HEK293 (cell line): ENCODE results near the gene SMO.

Source experiments
- CTCF ChIA-PET: fragments of 350-600 bp; formaldehyde crosslinking; extraction: SDS; loops from one replicate; lab custom pipeline; 2021; ENCODE audit warnings: antibody characterized with exemption; lab: Yijun Ruan, JAX
- POLR2A ChIA-PET: fragments of 300-600 bp; formaldehyde crosslinking; extraction: SDS; loops from one replicate; lab custom pipeline; 2020; ENCODE audit warnings: antibody characterized with exemption, inconsistent platforms; lab: Yijun Ruan, JAX
- H3K27ac ChIP-seq: fragments of 200-500 bp; sonication (Bioruptor generic); 2 replicates; pipeline ENCODE4 v1.5.1; 2014; ENCODE audit warnings: low read depth, low read length, control low read depth, inconsistent platforms; ENCODE audit errors: extremely low read depth
- H3K36me3 ChIP-seq, 2 experiments: fragments of 200-500 bp in 1 of 2; sonication (Bioruptor generic) in 1 of 2; 1 replicate in 1 of 2; 2 replicates in 1 of 2; pipeline ENCODE4 v1.5.1; 2014 to 2017; ENCODE audit warnings: inconsistent platforms in 2 of 2, low read length in 2 of 2; ENCODE audit not compliant: control insufficient read depth in 2 of 2, insufficient read depth in 1 of 2
- H3K4me1 ChIP-seq: fragments of 200-500 bp; sonication (Bioruptor generic); 2 replicates; pipeline ENCODE4 v1.5.1; 2014; ENCODE audit warnings: mild to moderate bottlenecking, low read length, inconsistent platforms; ENCODE audit not compliant: control insufficient read depth, insufficient read depth
- H3K4me3 ChIP-seq: 2 replicates; pipeline ENCODE4 v1.5.1; 2011; ENCODE audit warnings: low read depth, mild to moderate bottlenecking, control low read depth, low read length, moderate library complexity
- H3K9me3 ChIP-seq: fragments of 200-500 bp; sonication (Bioruptor generic); 2 replicates; pipeline ENCODE4 v1.5.1; 2014; ENCODE audit warnings: low read depth, low read length, inconsistent platforms; ENCODE audit not compliant: control insufficient read depth, insufficient read depth
- SCRT2 ChIP-seq: fragments of 450-650 bp; formaldehyde crosslinking; IDR thresholded peaks from 2 replicates; pipeline ENCODE4 v1.5.1; 2016; ENCODE audit warnings: missing biosample characterization, missing genetic modification characterization
- SP2 ChIP-seq: fragments of 450-650 bp; formaldehyde crosslinking; IDR thresholded peaks from 2 replicates; pipeline ENCODE4 v1.5.1; 2016; ENCODE audit warnings: missing biosample characterization, missing genetic modification characterization
- YY1 ChIP-seq: fragments of 450-650 bp; formaldehyde crosslinking; IDR thresholded peaks from 2 replicates; pipeline ENCODE4 v1.5.1; 2018; ENCODE audit warnings: missing biosample characterization, missing genetic modification characterization
- ZBTB21 ChIP-seq: fragments of 450-650 bp; formaldehyde crosslinking; IDR thresholded peaks from 2 replicates; pipeline ENCODE4 v1.5.1; 2017; ENCODE audit warnings: missing biosample characterization, missing genetic modification characterization
- ZBTB48 ChIP-seq: fragments of 450-650 bp; formaldehyde crosslinking; IDR thresholded peaks from 2 replicates; pipeline ENCODE4 v1.5.1; 2016; ENCODE audit warnings: missing biosample characterization, missing genetic modification characterization
- ZBTB8A ChIP-seq: fragments of 450-650 bp; formaldehyde crosslinking; IDR thresholded peaks from 2 replicates; pipeline ENCODE4 v1.5.1; 2016; ENCODE audit warnings: missing biosample characterization, missing genetic modification characterization
- ZFP37 ChIP-seq: fragments of 450-650 bp; formaldehyde crosslinking; IDR thresholded peaks from 2 replicates; pipeline ENCODE4 v1.5.1; 2016; ENCODE audit warnings: missing biosample characterization, missing genetic modification characterization
- ZNF121 ChIP-seq: fragments of 450-650 bp; formaldehyde crosslinking; IDR thresholded peaks from 2 replicates; pipeline ENCODE4 v1.5.1; 2016; ENCODE audit warnings: missing biosample characterization, missing genetic modification characterization
- ZNF202 ChIP-seq: fragments of 450-650 bp; formaldehyde crosslinking; IDR thresholded peaks from 2 replicates; pipeline ENCODE4 v1.5.1; 2016; ENCODE audit warnings: missing biosample characterization, missing genetic modification characterization, borderline replicate concordance
- ZNF416 ChIP-seq: fragments of 450-650 bp; formaldehyde crosslinking; IDR thresholded peaks from 2 replicates; pipeline ENCODE4 v1.5.1; 2016; ENCODE audit warnings: missing biosample characterization, missing genetic modification characterization
- ZNF560 ChIP-seq: fragments of 450-650 bp; formaldehyde crosslinking; IDR thresholded peaks from 2 replicates; pipeline ENCODE4 v1.5.1; 2017; ENCODE audit warnings: missing biosample characterization, missing genetic modification characterization, borderline replicate concordance
- ZNF561 ChIP-seq: fragments of 450-650 bp; IDR thresholded peaks from 2 replicates; pipeline ENCODE4 v1.5.1; 2018; ENCODE audit warnings: missing biosample characterization, missing genetic modification characterization, borderline replicate concordance
- ZNF571 ChIP-seq: fragments of 450-650 bp; formaldehyde crosslinking; IDR thresholded peaks from 2 replicates; pipeline ENCODE4 v1.5.0; 2017; ENCODE audit warnings: missing biosample characterization, missing genetic modification characterization
- ZNF654 ChIP-seq: fragments of 450-650 bp; formaldehyde crosslinking; IDR thresholded peaks from 2 replicates; pipeline ENCODE4 v1.5.1; 2016; ENCODE audit warnings: low read depth, missing biosample characterization, missing genetic modification characterization
- ZNF830 ChIP-seq: fragments of 450-650 bp; IDR thresholded peaks from 2 replicates; pipeline ENCODE4 v1.5.0; 2018; ENCODE audit warnings: missing biosample characterization, missing genetic modification characterization, low read depth, mild to moderate bottlenecking, moderate library complexity
- TF ChIP-seq, protein P1 (sequence below): fragments of 450-650 bp; formaldehyde crosslinking; IDR thresholded peaks from 2 replicates; pipeline ENCODE4 v1.5.1; 2016; ENCODE audit warnings: missing biosample characterization, missing genetic modification characterization
- TF ChIP-seq, protein P2 (sequence below): fragments of 450-650 bp; formaldehyde crosslinking; IDR thresholded peaks from 2 replicates; pipeline ENCODE4 v1.5.1; 2016; ENCODE audit warnings: missing biosample characterization, missing genetic modification characterization
- TF ChIP-seq, protein P3 (sequence below): fragments of 450-650 bp; formaldehyde crosslinking; IDR thresholded peaks from 2 replicates; pipeline ENCODE4 v1.5.1; 2016; ENCODE audit warnings: missing biosample characterization, missing genetic modification characterization

The SMO gene

DNA sequence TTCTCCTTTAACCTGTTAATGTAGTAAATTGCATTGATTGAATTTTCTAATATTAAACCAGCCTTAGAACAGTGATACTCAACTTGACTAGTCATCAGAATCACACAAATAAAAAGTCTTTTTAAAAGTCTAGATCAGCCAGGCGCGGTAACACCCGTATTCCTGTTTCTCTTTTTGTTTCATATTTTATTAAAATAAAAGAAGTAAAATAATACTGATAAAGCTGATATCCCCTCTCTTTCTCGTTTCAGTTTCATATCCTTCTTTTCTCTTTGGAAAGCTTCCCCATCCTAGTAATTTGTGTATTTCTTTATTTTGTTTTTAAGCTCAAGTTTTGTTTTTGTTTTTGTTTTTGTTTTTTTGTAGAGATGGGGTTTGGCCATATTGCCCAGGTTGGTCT is 9.3 kb downstream of the SMO start (continued):
- TF ChIP-seq, protein P1, sequence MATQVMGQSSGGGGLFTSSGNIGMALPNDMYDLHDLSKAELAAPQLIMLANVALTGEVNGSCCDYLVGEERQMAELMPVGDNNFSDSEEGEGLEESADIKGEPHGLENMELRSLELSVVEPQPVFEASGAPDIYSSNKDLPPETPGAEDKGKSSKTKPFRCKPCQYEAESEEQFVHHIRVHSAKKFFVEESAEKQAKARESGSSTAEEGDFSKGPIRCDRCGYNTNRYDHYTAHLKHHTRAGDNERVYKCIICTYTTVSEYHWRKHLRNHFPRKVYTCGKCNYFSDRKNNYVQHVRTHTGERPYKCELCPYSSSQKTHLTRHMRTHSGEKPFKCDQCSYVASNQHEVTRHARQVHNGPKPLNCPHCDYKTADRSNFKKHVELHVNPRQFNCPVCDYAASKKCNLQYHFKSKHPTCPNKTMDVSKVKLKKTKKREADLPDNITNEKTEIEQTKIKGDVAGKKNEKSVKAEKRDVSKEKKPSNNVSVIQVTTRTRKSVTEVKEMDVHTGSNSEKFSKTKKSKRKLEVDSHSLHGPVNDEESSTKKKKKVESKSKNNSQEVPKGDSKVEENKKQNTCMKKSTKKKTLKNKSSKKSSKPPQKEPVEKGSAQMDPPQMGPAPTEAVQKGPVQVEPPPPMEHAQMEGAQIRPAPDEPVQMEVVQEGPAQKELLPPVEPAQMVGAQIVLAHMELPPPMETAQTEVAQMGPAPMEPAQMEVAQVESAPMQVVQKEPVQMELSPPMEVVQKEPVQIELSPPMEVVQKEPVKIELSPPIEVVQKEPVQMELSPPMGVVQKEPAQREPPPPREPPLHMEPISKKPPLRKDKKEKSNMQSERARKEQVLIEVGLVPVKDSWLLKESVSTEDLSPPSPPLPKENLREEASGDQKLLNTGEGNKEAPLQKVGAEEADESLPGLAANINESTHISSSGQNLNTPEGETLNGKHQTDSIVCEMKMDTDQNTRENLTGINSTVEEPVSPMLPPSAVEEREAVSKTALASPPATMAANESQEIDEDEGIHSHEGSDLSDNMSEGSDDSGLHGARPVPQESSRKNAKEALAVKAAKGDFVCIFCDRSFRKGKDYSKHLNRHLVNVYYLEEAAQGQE (tag by site-specific recombination) = no peak
- TF ChIP-seq, protein P2, sequence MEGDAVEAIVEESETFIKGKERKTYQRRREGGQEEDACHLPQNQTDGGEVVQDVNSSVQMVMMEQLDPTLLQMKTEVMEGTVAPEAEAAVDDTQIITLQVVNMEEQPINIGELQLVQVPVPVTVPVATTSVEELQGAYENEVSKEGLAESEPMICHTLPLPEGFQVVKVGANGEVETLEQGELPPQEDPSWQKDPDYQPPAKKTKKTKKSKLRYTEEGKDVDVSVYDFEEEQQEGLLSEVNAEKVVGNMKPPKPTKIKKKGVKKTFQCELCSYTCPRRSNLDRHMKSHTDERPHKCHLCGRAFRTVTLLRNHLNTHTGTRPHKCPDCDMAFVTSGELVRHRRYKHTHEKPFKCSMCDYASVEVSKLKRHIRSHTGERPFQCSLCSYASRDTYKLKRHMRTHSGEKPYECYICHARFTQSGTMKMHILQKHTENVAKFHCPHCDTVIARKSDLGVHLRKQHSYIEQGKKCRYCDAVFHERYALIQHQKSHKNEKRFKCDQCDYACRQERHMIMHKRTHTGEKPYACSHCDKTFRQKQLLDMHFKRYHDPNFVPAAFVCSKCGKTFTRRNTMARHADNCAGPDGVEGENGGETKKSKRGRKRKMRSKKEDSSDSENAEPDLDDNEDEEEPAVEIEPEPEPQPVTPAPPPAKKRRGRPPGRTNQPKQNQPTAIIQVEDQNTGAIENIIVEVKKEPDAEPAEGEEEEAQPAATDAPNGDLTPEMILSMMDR (tag by site-specific recombination) = no peak
- TF ChIP-seq SP2 (tag by site-specific recombination) (no peak), ZBTB21 (tag by site-specific recombination) (no peak), ZBTB48 (no peak), ZFP37 (tag by site-specific recombination) (no peak), ZBTB8A (tag by site-specific recombination) (no peak)

DNA sequence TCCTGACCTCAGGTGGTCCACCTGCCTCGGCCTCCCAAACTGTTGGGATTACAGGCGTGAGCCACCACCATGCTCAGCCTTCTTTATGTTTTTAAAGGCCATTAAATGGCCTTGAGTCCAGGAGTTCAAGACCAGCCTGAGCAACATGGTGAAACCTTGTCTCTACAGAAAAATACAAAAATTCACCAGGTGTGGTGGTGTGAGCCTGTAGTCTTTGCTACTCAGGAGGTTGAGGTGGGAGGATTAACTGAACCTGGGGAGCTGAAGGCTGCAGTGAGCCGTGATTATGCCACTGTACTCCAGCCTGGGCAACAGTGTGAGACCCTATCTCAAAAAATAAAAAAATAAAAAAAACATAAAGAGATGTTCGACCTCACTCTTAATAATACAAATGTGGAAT is 11.0 kb downstream of the SMO start:
- H3K4me1 ChIP-seq = no peaks in the 10 kb centered on the region
- CTCF ChIA-PET = interaction anchor here (0.6 to 1.6 kb wide), 3 partner anchors 10 to 56 kb away, joined by 4 to 13 read pairs (median 4); no protein-coding TSS in a partner anchor
- H3K9me3 ChIP-seq = no peaks in the 10 kb centered on the region
- TF ChIP-seq ZNF121 (tag by site-specific recombination) = peak; percentile 58; the same call in 1 of the 2 replicates
- TF ChIP-seq ZNF416 (tag by site-specific recombination) = no peak
- peaks cover 0 to 4% of the 10 kb centered on the region in 2 experiments; a peak in 2 of 3 replicates for H3K36me3 ChIP-seq
- POLR2A ChIA-PET = no interaction called here
- no peak overlapping the region for H3K27ac ChIP-seq
- no peak overlapping the region for H3K4me3 ChIP-seq

DNA sequence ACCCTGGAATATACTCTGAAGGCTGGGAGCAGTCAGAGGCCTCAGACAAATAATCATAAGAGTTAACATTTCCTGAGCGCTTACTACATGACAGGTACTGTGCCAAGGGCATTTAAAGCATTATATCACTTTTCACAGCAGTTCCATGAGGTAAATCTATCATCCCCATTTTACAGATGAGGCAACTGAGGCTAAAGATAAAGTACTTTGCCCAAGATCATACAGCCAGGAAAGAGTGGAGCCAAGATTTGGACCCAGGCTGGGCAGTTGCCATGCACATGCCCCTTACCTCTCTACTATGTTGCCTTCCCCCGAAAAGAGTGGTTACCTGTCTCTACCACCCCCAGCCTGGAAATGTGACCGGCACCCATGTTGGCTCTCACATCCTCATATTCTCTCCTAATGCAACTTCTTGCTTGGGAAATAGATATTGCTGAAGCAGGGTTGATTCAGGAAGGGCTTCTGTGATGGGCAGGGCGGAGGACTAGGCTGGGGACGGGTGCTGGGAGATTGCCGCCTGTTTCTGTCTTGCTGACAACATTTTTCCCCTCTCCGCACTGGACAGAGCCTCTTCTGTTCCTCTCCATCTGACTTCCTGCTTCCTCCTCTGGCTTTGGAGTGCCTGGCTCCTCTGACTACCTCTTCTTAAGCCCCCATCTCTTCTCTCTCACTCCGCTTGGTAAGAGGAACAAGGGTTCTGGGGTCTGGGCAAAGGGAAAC is 13.8 kb downstream of the SMO start:
- Histone ChIP-seq H3K4me1 (no peaks in the 10 kb centered on the region), H3K4me3 (no peak overlapping the region), H3K27ac (no peak overlapping the region), H3K36me3 (peaks cover 0 to 20% of the 10 kb centered on the region in 2 experiments; a peak in 2 of 3 replicates), H3K9me3 (no peaks in the 10 kb centered on the region)
- TF ChIP-seq, protein P3, sequence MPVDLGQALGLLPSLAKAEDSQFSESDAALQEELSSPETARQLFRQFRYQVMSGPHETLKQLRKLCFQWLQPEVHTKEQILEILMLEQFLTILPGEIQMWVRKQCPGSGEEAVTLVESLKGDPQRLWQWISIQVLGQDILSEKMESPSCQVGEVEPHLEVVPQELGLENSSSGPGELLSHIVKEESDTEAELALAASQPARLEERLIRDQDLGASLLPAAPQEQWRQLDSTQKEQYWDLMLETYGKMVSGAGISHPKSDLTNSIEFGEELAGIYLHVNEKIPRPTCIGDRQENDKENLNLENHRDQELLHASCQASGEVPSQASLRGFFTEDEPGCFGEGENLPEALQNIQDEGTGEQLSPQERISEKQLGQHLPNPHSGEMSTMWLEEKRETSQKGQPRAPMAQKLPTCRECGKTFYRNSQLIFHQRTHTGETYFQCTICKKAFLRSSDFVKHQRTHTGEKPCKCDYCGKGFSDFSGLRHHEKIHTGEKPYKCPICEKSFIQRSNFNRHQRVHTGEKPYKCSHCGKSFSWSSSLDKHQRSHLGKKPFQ (tag by site-specific recombination) = no peak
- TF ChIP-seq ZNF202 (tag by site-specific recombination) (no peak), ZNF830 (tag by site-specific recombination) (no peak), ZNF654 (no peak), ZNF571 (tag by site-specific recombination) (no peak), ZNF561 (tag by site-specific recombination) (no peak), SCRT2 (tag by site-specific recombination) (no peak), YY1 (no peak), ZNF560 (tag by site-specific recombination) (no peak)
- ChIA-PET CTCF (interaction anchor here (1.1 to 1.7 kb wide), 2 partner anchors 9 to 39 kb away, joined by 9 read pairs; no protein-coding TSS in a partner anchor), POLR2A (no interaction called here)
